HCT116 (cell line): ENCODE data around the gene STAC2. TPM values are rescaled to one million over a fixed set of nuclear protein-coding genes. Genes with fewer than 3 reads are reported as not detected.
A peak's percentile ranks its signal among the peaks of the same experiment; 100 is the strongest.

ENCODE experiments used
- ATAC-seq: fragments of 200-7000 bp; cut with Tn5 transposase; 2 replicates; pipeline ENCODE4 v1.9.1; 2020; ENCODE audit warnings: mild to moderate bottlenecking, moderate library complexity
- BruUV-seq: library from RNA; stranded (reverse); fragments of 400-500 nt; replicated peaks from 2 replicates; lab custom pipeline; 2021; lab: Mats Ljungman, UMichigan
- CTCF ChIA-PET: fragments of 300-600 bp; sonication (Branson Sonifier 250); formaldehyde crosslinking; loops from one replicate; lab custom pipeline; 2021; ENCODE audit warnings: antibody characterized with exemption; lab: Charles Lee
- POLR2A ChIA-PET: fragments of 300-600, 350-600 bp; sonication (Branson Sonifier 250); formaldehyde crosslinking; loops from one replicate; lab custom pipeline; 2021; ENCODE audit warnings: antibody characterized with exemption; lab: Charles Lee
- RAD21 ChIA-PET, 2 experiments: fragments of 300-600 bp; sonication (Branson Sonifier 250); formaldehyde crosslinking; loops; one replicate each; lab custom pipeline; 2023; ENCODE audit warnings: low total read pairs in 2 of 2; ENCODE audit not compliant: uncharacterized antibody in 2 of 2, unreplicated experiment in 2 of 2, low non-redundant PET in 1 of 2; lab: Charles Lee
- DNase-seq: peaks from one replicate; pipeline ENCODE4 v3.0.0-alpha.2; 2010; ENCODE audit warnings: low read depth, low spot score
- H2AFZ ChIP-seq: fragments of 200-600 bp; shearing (Covaris generic), sonication (generic); 2 replicates; pipeline ENCODE4 v1.6.1; 2017; ENCODE audit warnings: low read depth, mixed run types, mixed read lengths, antibody characterized with exemption, low read length; ENCODE audit not compliant: poor library complexity, severe bottlenecking
- H3K27ac ChIP-seq: 2 replicates; pipeline ENCODE4 v1.5.1; 2012; ENCODE audit warnings: low read depth, low read length
- H3K27me3 ChIP-seq: fragments of 200-600 bp; sonication (generic); 2 replicates; pipeline ENCODE4 v1.6.1; 2016; ENCODE audit warnings: mixed run types, low read length, mixed read lengths; ENCODE audit not compliant: insufficient read depth
- H3K36me3 ChIP-seq, 2 experiments: fragments of 200-500 bp in 1 of 2; fragments of 200-600 bp in 1 of 2; sonication (Bioruptor generic) in 1 of 2; sonication (generic) in 1 of 2; 2 replicates each; pipeline versions ENCODE4 v1.5.1 to v1.6.1; 2014 to 2016; ENCODE audit warnings: low read length in 2 of 2, inconsistent platforms in 1 of 2, mixed read lengths in 1 of 2, mixed run types in 1 of 2; ENCODE audit not compliant: insufficient read depth in 2 of 2, control insufficient read depth in 1 of 2
- H3K4me1 ChIP-seq, 2 experiments: fragments of 200-600 bp in 1 of 2; sonication (generic) in 1 of 2; 2 replicates each; pipeline versions ENCODE4 v1.5.1 to v1.6.1; 2012 to 2017; ENCODE audit warnings: low read length in 2 of 2, inconsistent platforms in 1 of 2, mild to moderate bottlenecking in 1 of 2, mixed read lengths in 1 of 2, mixed run types in 1 of 2, moderate library complexity in 1 of 2; ENCODE audit not compliant: insufficient read depth in 2 of 2, control insufficient read depth in 1 of 2
- H3K4me2 ChIP-seq: fragments of 200-600 bp; sonication (generic); 2 replicates; pipeline ENCODE4 v1.6.1; 2017; ENCODE audit warnings: mixed run types, low read length, mixed read lengths
- H3K4me3 ChIP-seq, 2 experiments: fragments of 200-600 bp in 1 of 2; sonication (generic) in 1 of 2; replicated peaks in 1 of 2; 2 replicates each; pipeline ENCODE4 v1.5.1; 2011 to 2016; ENCODE audit warnings: low read length in 2 of 2, control low read depth in 1 of 2, low read depth in 1 of 2, mild to moderate bottlenecking in 1 of 2, mixed read lengths in 1 of 2, mixed run types in 1 of 2
- H3K79me2 ChIP-seq: fragments of 200-600 bp; sonication (generic); 2 replicates; pipeline ENCODE4 v1.6.1; 2017; ENCODE audit warnings: mild to moderate bottlenecking, mixed run types, low read length, moderate library complexity, mixed read lengths; ENCODE audit not compliant: insufficient read depth
- H3K9ac ChIP-seq: fragments of 200-600 bp; sonication (generic); 2 replicates; pipeline ENCODE4 v1.6.1; 2016; ENCODE audit warnings: low read length, mixed read lengths
- H3K9me2 ChIP-seq: fragments of 200-600 bp; sonication (generic), shearing (Covaris generic); 2 replicates; pipeline ENCODE4 v1.6.1; 2017; ENCODE audit warnings: mixed run types, mild to moderate bottlenecking, moderate library complexity; ENCODE audit not compliant: insufficient read depth
- H3K9me3 ChIP-seq, 2 experiments: fragments of 200-500 bp in 1 of 2; fragments of 200-600 bp in 1 of 2; sonication (Bioruptor generic) in 1 of 2; sonication (generic) in 1 of 2; 2 replicates each; pipeline ENCODE4 v1.6.1; 2014 to 2017; ENCODE audit warnings: low read length in 2 of 2, mixed read lengths in 2 of 2, inconsistent platforms in 1 of 2, low read depth in 1 of 2, mild to moderate bottlenecking in 1 of 2, mixed run types in 1 of 2, moderate library complexity in 1 of 2; ENCODE audit not compliant: control insufficient read depth in 1 of 2, insufficient read depth in 1 of 2
- H4K20me1 ChIP-seq: fragments of 200-600 bp; sonication (generic), shearing (Covaris generic); 2 replicates; pipeline ENCODE4 v1.6.1; 2017; ENCODE audit warnings: mixed run types, mild to moderate bottlenecking, moderate library complexity; ENCODE audit not compliant: insufficient read depth
- EGR1 ChIP-seq: IDR thresholded peaks from 2 replicates; pipeline ENCODE4 v1.6.1; 2012; ENCODE audit warnings: low read depth
- ELF1 ChIP-seq: IDR thresholded peaks from 2 replicates; pipeline ENCODE4 v1.6.1; 2012; ENCODE audit warnings: low read depth, borderline replicate concordance
- EZH2phosphoT487 ChIP-seq: fragments of 200-600 bp; IDR thresholded peaks from 2 replicates; pipeline ENCODE4 v1.6.1; 2018; ENCODE audit warnings: antibody characterized with exemption, borderline replicate concordance
- JUND ChIP-seq: IDR thresholded peaks from 2 replicates; pipeline ENCODE4 v1.6.1; 2012
- POLR2A ChIP-seq: IDR thresholded peaks from 2 replicates; pipeline ENCODE4 v1.7.0; 2011; ENCODE audit warnings: borderline replicate concordance; ENCODE audit not compliant: insufficient read depth, insufficient read length; ENCODE audit errors: extremely low read depth
- POLR2AphosphoS5 ChIP-seq: IDR thresholded peaks from 2 replicates; pipeline ENCODE4 v1.6.1; 2011; ENCODE audit warnings: mild to moderate bottlenecking, low read depth, low read length, moderate library complexity
- RAD21 ChIP-seq: IDR thresholded peaks from 2 replicates; pipeline ENCODE4 v1.6.1; 2012; ENCODE audit warnings: low read depth, mild to moderate bottlenecking
- SIN3A ChIP-seq: IDR thresholded peaks from 2 replicates; pipeline ENCODE4 v1.6.1; 2012; ENCODE audit warnings: low read depth
- SP1 ChIP-seq: IDR thresholded peaks from 2 replicates; pipeline ENCODE4 v1.6.1; 2012; ENCODE audit warnings: low read depth
- YY1 ChIP-seq: IDR thresholded peaks from 2 replicates; pipeline ENCODE4 v1.6.1; 2011; ENCODE audit warnings: low read length, low read depth, moderate library complexity, mild to moderate bottlenecking; ENCODE audit not compliant: insufficient replicate concordance; ENCODE audit errors: extremely low read depth
- ZFX ChIP-seq: fragments of 450-650 bp; IDR thresholded peaks from 2 replicates; pipeline ENCODE4 v1.6.1; 2017
- intact Hi-C: fragments of 100-400 bp; cut with micrococcal nuclease; formaldehyde crosslinking; loops from 2 replicates; pipeline ENCODE4 v1.10.0; 2022
- total RNA-seq: library from RNA; stranded (reverse); gene quantifications from one replicate; pipeline ENCODE4 v1.2.1, GENCODE V29; 2021; ENCODE audit not compliant: unreplicated experiment
- TF ChIP-seq, protein P1 (sequence below): IDR thresholded peaks from 2 replicates; pipeline ENCODE4 v1.6.1; 2011; ENCODE audit warnings: mild to moderate bottlenecking, low read length, moderate library complexity; ENCODE audit not compliant: insufficient replicate concordance; ENCODE audit errors: extremely low read depth
- TF ChIP-seq, protein P2 (sequence below): IDR thresholded peaks from 2 replicates; pipeline ENCODE4 v1.6.1; 2012
- TF ChIP-seq, protein P3 (sequence below): IDR thresholded peaks from 2 replicates; pipeline ENCODE4 v1.6.1; 2012
- TF ChIP-seq, protein P4 (sequence below), 3 experiments: fragments of 200-600 bp in 1 of 3; sonication (generic) in 1 of 3; IDR thresholded peaks in 2 of 3; conservative IDR thresholded peaks in 1 of 3; 2 replicates each; pipeline ENCODE4 v1.5.1; 2012 to 2017; ENCODE audit warnings: low read depth in 2 of 3, low read length in 2 of 3, antibody characterized with exemption in 1 of 3, borderline replicate concordance in 1 of 3, control low read depth in 1 of 3, mild to moderate bottlenecking in 1 of 3, mixed read lengths in 1 of 3, mixed run types in 1 of 3, moderate library complexity in 1 of 3; ENCODE audit not compliant: insufficient read depth in 1 of 3

The STAC2 gene
- total RNA-seq, 1 experiment from 2014 or later, result not detected

DNA sequence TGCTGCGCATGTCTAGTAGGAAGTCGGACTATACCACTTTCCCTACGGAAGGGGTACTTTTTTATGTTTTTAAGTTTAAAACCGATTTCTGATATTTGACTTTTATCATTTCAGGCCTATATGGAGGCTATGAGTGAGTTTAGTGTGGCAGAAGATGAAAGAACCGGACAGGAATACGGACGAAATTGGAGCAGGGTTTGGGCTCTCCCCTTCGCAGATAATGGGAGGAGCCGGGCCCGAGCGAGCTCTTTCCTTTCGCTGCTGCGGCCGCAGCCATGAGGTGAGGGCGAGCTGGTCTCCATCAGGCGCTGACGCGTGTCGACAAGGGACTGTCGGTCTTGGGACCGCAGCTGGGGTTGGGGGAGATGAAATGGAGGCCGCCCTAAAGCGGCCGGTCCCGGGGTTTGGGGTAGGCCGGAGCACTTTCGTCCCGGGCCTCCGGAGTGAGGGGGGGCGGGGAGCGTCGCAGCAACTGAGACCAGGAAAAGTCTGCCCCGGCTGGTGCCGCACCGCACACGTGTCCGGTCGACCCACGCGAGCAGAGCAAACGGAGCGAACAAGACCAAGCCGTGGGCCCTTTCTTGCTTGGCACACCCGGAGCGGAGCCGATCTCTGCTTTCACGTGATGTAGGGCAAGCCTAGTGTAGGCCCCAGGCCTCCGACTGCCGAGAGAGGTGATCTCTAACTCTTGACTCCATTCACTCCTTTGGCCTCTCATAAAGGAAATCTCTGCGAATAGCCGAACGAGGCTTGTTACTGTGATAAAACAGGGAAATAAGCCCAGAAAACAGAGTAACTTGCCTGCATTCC is 25.5 kb downstream of the STAC2 start, which contains the start of gene RPL19:
RPL19 (plus strand) TSS at position 214 of the 810 bp plus-strand sequence; CDS start at position 276, 62 bp downstream.
- ATAC-seq, result peak; percentile 52
- intact Hi-C loops, result loop anchor here (1.0 to 10.0 kb wide), 2 partner anchors 47 to 325 kb away; no protein-coding TSS in a partner anchor
- Histone ChIP-seq H3K9me3 (no peaks in the 10 kb centered on the region), H3K36me3 (peaks cover 35 to 43% of the 10 kb centered on the region in 2 experiments), H3K27me3 (no peaks in the 10 kb centered on the region)
- no TSS peak for BruUV-seq
- DNase-seq, result no peak
- POLR2A ChIA-PET, result interaction anchor here (0.6 to 1.8 kb wide), 20 partner anchors 9 to 642 kb away, joined by 3 to 16 read pairs (median 5); no protein-coding TSS in a partner anchor
- RAD21 ChIA-PET, result interaction anchor here (0.6 to 1.0 kb wide), 4 partner anchors 15 to 36 kb away, joined by 5 to 6 read pairs (median 5); no protein-coding TSS in a partner anchor
- TF ChIP-seq, protein P1, sequence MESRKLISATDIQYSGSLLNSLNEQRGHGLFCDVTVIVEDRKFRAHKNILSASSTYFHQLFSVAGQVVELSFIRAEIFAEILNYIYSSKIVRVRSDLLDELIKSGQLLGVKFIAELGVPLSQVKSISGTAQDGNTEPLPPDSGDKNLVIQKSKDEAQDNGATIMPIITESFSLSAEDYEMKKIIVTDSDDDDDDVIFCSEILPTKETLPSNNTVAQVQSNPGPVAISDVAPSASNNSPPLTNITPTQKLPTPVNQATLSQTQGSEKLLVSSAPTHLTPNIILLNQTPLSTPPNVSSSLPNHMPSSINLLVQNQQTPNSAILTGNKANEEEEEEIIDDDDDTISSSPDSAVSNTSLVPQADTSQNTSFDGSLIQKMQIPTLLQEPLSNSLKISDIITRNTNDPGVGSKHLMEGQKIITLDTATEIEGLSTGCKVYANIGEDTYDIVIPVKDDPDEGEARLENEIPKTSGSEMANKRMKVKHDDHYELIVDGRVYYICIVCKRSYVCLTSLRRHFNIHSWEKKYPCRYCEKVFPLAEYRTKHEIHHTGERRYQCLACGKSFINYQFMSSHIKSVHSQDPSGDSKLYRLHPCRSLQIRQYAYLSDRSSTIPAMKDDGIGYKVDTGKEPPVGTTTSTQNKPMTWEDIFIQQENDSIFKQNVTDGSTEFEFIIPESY, result no peak
- TF ChIP-seq, protein P2, sequence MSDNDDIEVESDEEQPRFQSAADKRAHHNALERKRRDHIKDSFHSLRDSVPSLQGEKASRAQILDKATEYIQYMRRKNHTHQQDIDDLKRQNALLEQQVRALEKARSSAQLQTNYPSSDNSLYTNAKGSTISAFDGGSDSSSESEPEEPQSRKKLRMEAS, result peak; percentile 80; the same call in 1 of the 2 replicates
- no peak for TF ChIP-seq ELF1
- peak; percentile 82 for TF ChIP-seq JUND
- TF ChIP-seq, protein P3, sequence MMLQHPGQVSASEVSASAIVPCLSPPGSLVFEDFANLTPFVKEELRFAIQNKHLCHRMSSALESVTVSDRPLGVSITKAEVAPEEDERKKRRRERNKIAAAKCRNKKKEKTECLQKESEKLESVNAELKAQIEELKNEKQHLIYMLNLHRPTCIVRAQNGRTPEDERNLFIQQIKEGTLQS, result no peak
- TF ChIP-seq, protein P4, sequence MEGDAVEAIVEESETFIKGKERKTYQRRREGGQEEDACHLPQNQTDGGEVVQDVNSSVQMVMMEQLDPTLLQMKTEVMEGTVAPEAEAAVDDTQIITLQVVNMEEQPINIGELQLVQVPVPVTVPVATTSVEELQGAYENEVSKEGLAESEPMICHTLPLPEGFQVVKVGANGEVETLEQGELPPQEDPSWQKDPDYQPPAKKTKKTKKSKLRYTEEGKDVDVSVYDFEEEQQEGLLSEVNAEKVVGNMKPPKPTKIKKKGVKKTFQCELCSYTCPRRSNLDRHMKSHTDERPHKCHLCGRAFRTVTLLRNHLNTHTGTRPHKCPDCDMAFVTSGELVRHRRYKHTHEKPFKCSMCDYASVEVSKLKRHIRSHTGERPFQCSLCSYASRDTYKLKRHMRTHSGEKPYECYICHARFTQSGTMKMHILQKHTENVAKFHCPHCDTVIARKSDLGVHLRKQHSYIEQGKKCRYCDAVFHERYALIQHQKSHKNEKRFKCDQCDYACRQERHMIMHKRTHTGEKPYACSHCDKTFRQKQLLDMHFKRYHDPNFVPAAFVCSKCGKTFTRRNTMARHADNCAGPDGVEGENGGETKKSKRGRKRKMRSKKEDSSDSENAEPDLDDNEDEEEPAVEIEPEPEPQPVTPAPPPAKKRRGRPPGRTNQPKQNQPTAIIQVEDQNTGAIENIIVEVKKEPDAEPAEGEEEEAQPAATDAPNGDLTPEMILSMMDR (IDR thresholded peaks at IDR 0.05 in 2 of 3, conservative IDR thresholded peaks at IDR 0.05 in 1 of 3; ENCODE audit: borderline replicate concordance in 1 of 3, insufficient read depth in 1 of 3, low read depth in 2 of 3, low read length in 2 of 3), result no peak
- peak; percentile 96 for TF ChIP-seq ZFX
- TF ChIP-seq POLR2A, result peak; percentile 86
- peak; percentile 11; the same call in 1 of the 2 replicates for TF ChIP-seq EGR1
- peak; percentile 96 for TF ChIP-seq POLR2AphosphoS5
- TF ChIP-seq EZH2phosphoT487, result no peak
- TF ChIP-seq SP1, result peak; percentile 53; the same call in 1 of the 2 replicates
- TF ChIP-seq YY1, result peak; percentile 35
- peak; percentile 34; the same call in 1 of the 2 replicates for TF ChIP-seq SIN3A
- TF ChIP-seq RAD21, result no peak
- TF ChIP-seq, all 23 proteins: peak for 9
- Histone ChIP-seq H3K9me2 (no peaks in the 10 kb centered on the region), H3K4me2 (peak within 1 kb of the TSS; percentile 88), H3K79me2 (peaks cover 40% of the 10 kb centered on the region), H3K4me3 (peak within 1 kb of the TSS; percentile 66 to 82), H2AFZ (peak within 1 kb of the TSS; percentile 91), H3K4me1 (peaks cover 24 to 54% of the 10 kb centered on the region in 2 experiments), H3K9ac (peak within 1 kb of the TSS; percentile 99), H4K20me1 (peaks cover 18% of the 10 kb centered on the region; the same call in 1 of the 2 replicates), H3K27ac (peak within 1 kb of the TSS; percentile 93)
- CTCF ChIA-PET, result interaction anchor here (0.8 to 1.5 kb wide), 12 partner anchors 9 to 423 kb away, joined by 3 to 16 read pairs (median 4); no protein-coding TSS in a partner anchor
